ENCODE data around the gene ADORA1. TPM values are rescaled to one million over a fixed set of nuclear protein-coding genes. Genes with fewer than 3 reads are reported as not detected.

ADORA1 gene
- polyA plus RNA-seq, 1 of the 3 experiments (the other 2 are of a cell fraction): 4.8 TPM

- Histone ChIP-seq H3K27me3 (ENCODE audit: insufficient read depth) (no peaks in the 10 kb centered on the region), H3K4me1 (ENCODE audit: control insufficient read depth in 1 of 2, insufficient read depth in 2 of 2, low read depth in 1 of 2, low read length in 1 of 2) (no peaks in the 10 kb centered on the region), H3K27ac (ENCODE audit: low read depth in 2 of 2, low read length in 1 of 2) (no peak overlapping the region), H3F3A (replicated peaks; ENCODE audit: insufficient read depth) (no peaks in the 10 kb centered on the region), H3K36me3 (replicated peaks in 1 of 2; ENCODE audit: control insufficient read depth in 1 of 2, insufficient read depth in 2 of 2, low read length in 1 of 2) (no peaks in the 10 kb centered on the region), H3K9me3 (no peaks in the 10 kb centered on the region), H3K4me2 (no peak overlapping the region), H4K20me1 (ENCODE audit: insufficient read depth) (no peaks in the 10 kb centered on the region), H3K9ac (no peak overlapping the region), H3K4me3 (ENCODE audit: low read depth in 2 of 2, low read length in 1 of 2) (no peak overlapping the region), H2AFZ (ENCODE audit: low read depth) (no peak overlapping the region), H3K79me2 (ENCODE audit: insufficient read depth) (no peaks in the 10 kb centered on the region), H3K9me2 (no peaks in the 10 kb centered on the region)
- ChIA-PET POLR2A (no interaction called here), CTCF (interaction anchor here (0.7 to 2.2 kb wide), 6 partner anchors 10 to 123 kb away, joined by 3 to 8 read pairs (median 4); no protein-coding TSS in a partner anchor)
- TF ChIP-seq RXRA (IDR thresholded peaks at IDR 0.05; ENCODE audit: borderline replicate concordance, low read depth) (no peak), PBX3 (IDR thresholded peaks at IDR 0.05) (no peak), SMC3 (IDR thresholded peaks at IDR 0.05; ENCODE audit: low read depth, low read length) (no peak), TCF12 (IDR thresholded peaks at IDR 0.05) (no peak), USF1 (IDR thresholded peaks at IDR 0.05; ENCODE audit: borderline replicate concordance, low read depth) (no peak), ZBTB33 (IDR thresholded peaks at IDR 0.05; ENCODE audit: borderline replicate concordance, low read depth) (no peak), TAF1 (IDR thresholded peaks at IDR 0.05; ENCODE audit: borderline replicate concordance, low read depth, low read length) (no peak), NRF1 (IDR thresholded peaks at IDR 0.05; ENCODE audit: low read depth, low read length) (no peak), POLR2AphosphoS5 (IDR thresholded peaks at IDR 0.05; ENCODE audit: low read depth, low read length) (no peak), RFX5 (IDR thresholded peaks at IDR 0.05; ENCODE audit: low read length) (no peak), RAD21 (IDR thresholded peaks at IDR 0.05; ENCODE audit: low read length) (no peak), TEAD4 (IDR thresholded peaks at IDR 0.05; ENCODE audit: borderline replicate concordance, insufficient read depth) (no peak), ELF1 (IDR thresholded peaks at IDR 0.05) (no peak)
- TF ChIP-seq, protein P1, sequence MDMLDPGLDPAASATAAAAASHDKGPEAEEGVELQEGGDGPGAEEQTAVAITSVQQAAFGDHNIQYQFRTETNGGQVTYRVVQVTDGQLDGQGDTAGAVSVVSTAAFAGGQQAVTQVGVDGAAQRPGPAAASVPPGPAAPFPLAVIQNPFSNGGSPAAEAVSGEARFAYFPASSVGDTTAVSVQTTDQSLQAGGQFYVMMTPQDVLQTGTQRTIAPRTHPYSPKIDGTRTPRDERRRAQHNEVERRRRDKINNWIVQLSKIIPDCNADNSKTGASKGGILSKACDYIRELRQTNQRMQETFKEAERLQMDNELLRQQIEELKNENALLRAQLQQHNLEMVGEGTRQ (IDR thresholded peaks at IDR 0.05; ENCODE audit: borderline replicate concordance, low read depth, low read length): no peak
- DNase-seq: no peak
- 88% methylated on average over 1 of the region's 1 CpG for WGBS (ENCODE audit: low lambda C conversion rate)
These were observed 34.9 kb downstream of the ADORA1 start for GRCh38 chr1:203162403-203162802.

Data from SK-N-SH (cell line).